Activated CD8-positive, alpha-beta memory T cell treated with anti-CD3 and anti-CD28 coated beads, Interleukin-2, amount 50 U/mL, for 1 hour (primary cell): ENCODE measurements around the gene ZNF444.
"Not testable (repeated sequence)": the region's sequence is repeated elsewhere in the genome, so short reads cannot be mapped to it uniquely, and the experiment has no call there.

Experiments
- DNase-seq: peaks from one replicate; pipeline ENCODE4 v3.0.0-alpha.2; 2020; ENCODE audit errors: extremely low read depth

ZNF444 gene

GRCh38 chr19:56140583-56141416 lies at the start of gene ZNF444:
Gene ZNF444, plus strand, starts transcription at chr19:56141287. Its CDS starts 5,625 bp downstream, at chr19:56146912.
- DNase-seq: peak; percentile 99

GRCh38 chr19:56091751-56092546 lies 49.1 kb upstream of the ZNF444 start:
- DNase-seq: no peak

- no peak for DNase-seq
Measured at GRCh38 chr19:56092685-56093631, 48.1 kb upstream of the ZNF444 start.

GRCh38 chr19:56094449-56094848 lies 46.6 kb upstream of the ZNF444 start:
- DNase-seq: no peak

GRCh38 chr19:56096665-56097064 lies 44.4 kb upstream of the ZNF444 start:
- no peak for DNase-seq

- DNase-seq: no peak
Measured at GRCh38 chr19:56097306-56097705, 43.8 kb upstream of the ZNF444 start.

GRCh38 chr19:56097776-56098175 lies 43.3 kb upstream of the ZNF444 start:
- DNase-seq: no peak

GRCh38 chr19:56098237-56098636 lies 42.9 kb upstream of the ZNF444 start:
- DNase-seq: not testable (repeated sequence)

- DNase-seq: no peak
Measured at GRCh38 chr19:56098731-56099568, 42.1 kb upstream of the ZNF444 start.

- no peak for DNase-seq
Measured at GRCh38 chr19:56099638-56100539, 41.2 kb upstream of the ZNF444 start.

- DNase-seq: no peak
Measured at GRCh38 chr19:56101095-56101494, 40.0 kb upstream of the ZNF444 start.

- no peak for DNase-seq
Measured at GRCh38 chr19:56101746-56102535, 39.1 kb upstream of the ZNF444 start.

- no peak for DNase-seq
Measured at GRCh38 chr19:56103027-56103614, 38.0 kb upstream of the ZNF444 start.

- no peak for DNase-seq
Measured at GRCh38 chr19:56104423-56104822, 36.7 kb upstream of the ZNF444 start.

GRCh38 chr19:56105090-56105701 lies 35.9 kb upstream of the ZNF444 start:
- DNase-seq: peak; percentile 19

- DNase-seq: not testable (repeated sequence)
Measured at GRCh38 chr19:56105831-56106396, 35.2 kb upstream of the ZNF444 start.

GRCh38 chr19:56106397-56106849 lies 34.7 kb upstream of the ZNF444 start:
- DNase-seq: no peak

GRCh38 chr19:56106993-56107392 lies 34.1 kb upstream of the ZNF444 start:
- DNase-seq: no peak
